ENCODE measurements around the gene TET3. TPM values are rescaled to one million over a fixed set of nuclear protein-coding genes. Genes with fewer than 3 reads are reported as not detected.

The TET3 gene
- total RNA-seq, 4 donors from 2014 or later: 1.3 to 12.0 (median 7.8) TPM

- Histone ChIP-seq H3K4me3 (no peak overlapping the region), H3K27ac (no peak overlapping the region), H3K9me3 (no peaks in the 10 kb centered on the region), H3K27me3 (no peaks in the 10 kb centered on the region), H3K4me1 (peaks cover 0 to under 1% of the 10 kb centered on the region in 2 donors), H3K36me3 (no peaks in the 10 kb centered on the region)
- no peak for DNase-seq
- intact Hi-C loops (cut with DNase I; ENCODE audit: low total_unique reads): no loop called here
- TF ChIP-seq, protein P1, sequence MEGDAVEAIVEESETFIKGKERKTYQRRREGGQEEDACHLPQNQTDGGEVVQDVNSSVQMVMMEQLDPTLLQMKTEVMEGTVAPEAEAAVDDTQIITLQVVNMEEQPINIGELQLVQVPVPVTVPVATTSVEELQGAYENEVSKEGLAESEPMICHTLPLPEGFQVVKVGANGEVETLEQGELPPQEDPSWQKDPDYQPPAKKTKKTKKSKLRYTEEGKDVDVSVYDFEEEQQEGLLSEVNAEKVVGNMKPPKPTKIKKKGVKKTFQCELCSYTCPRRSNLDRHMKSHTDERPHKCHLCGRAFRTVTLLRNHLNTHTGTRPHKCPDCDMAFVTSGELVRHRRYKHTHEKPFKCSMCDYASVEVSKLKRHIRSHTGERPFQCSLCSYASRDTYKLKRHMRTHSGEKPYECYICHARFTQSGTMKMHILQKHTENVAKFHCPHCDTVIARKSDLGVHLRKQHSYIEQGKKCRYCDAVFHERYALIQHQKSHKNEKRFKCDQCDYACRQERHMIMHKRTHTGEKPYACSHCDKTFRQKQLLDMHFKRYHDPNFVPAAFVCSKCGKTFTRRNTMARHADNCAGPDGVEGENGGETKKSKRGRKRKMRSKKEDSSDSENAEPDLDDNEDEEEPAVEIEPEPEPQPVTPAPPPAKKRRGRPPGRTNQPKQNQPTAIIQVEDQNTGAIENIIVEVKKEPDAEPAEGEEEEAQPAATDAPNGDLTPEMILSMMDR (IDR thresholded peaks at IDR 0.05): no peak
- no peak for TF ChIP-seq POLR2A (IDR thresholded peaks at IDR 0.05)
Observed at GRCh38 chr2:73979021-73979420, 5.7 kb upstream of the TET3 start.

GRCh38 chr2:73979686-73980085 is 5.0 kb upstream of the TET3 start:
- Histone ChIP-seq H3K27me3 (no peaks in the 10 kb centered on the region), H3K4me1 (peaks cover 0 to 7% of the 10 kb centered on the region in 2 donors), H3K4me3 (no peak overlapping the region), H3K36me3 (no peaks in the 10 kb centered on the region), H3K9me3 (no peaks in the 10 kb centered on the region), H3K27ac (no peak overlapping the region)
- TF ChIP-seq POLR2A (IDR thresholded peaks at IDR 0.05): no peak
- TF ChIP-seq, protein P1 (IDR thresholded peaks at IDR 0.05): no peak
- DNase-seq: peak in 1 of 2 donors; percentile 22
- intact Hi-C loops (cut with DNase I; ENCODE audit: low total_unique reads): no loop called here

DNA sequence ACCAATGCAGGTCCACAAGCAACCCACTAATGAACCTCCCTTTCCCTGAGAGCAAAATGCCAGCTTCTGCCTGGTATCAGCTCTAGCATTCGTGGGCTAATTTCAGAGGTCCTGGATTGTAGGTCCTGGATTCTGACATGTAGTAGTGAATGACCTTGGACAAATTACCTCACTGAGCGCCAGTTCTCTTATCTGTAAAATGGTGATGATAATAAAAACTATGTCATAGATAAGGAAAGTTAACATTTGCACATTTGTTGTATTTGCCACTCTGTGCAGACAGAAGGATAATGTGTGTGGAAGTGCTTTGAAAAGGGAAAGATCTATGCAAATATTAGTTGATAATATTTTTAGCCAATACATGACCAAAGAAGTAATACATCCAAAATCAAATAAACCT is 4.1 kb upstream of the TET3 start:
- intact Hi-C loops (cut with DNase I; ENCODE audit: low total_unique reads): no loop called here
- H3K4me1 ChIP-seq: peaks cover 0 to 7% of the 10 kb centered on the region in 2 donors
- H3K27me3 ChIP-seq: no peaks in the 10 kb centered on the region
- H3K27ac ChIP-seq: no peak overlapping the region
- DNase-seq: no peak
- no peaks in the 10 kb centered on the region for H3K9me3 ChIP-seq
- TF ChIP-seq, protein P1 (IDR thresholded peaks at IDR 0.05): no peak
- TF ChIP-seq POLR2A (IDR thresholded peaks at IDR 0.05): no peak
- H3K4me3 ChIP-seq: no peak overlapping the region
- H3K36me3 ChIP-seq: no peaks in the 10 kb centered on the region

DNA sequence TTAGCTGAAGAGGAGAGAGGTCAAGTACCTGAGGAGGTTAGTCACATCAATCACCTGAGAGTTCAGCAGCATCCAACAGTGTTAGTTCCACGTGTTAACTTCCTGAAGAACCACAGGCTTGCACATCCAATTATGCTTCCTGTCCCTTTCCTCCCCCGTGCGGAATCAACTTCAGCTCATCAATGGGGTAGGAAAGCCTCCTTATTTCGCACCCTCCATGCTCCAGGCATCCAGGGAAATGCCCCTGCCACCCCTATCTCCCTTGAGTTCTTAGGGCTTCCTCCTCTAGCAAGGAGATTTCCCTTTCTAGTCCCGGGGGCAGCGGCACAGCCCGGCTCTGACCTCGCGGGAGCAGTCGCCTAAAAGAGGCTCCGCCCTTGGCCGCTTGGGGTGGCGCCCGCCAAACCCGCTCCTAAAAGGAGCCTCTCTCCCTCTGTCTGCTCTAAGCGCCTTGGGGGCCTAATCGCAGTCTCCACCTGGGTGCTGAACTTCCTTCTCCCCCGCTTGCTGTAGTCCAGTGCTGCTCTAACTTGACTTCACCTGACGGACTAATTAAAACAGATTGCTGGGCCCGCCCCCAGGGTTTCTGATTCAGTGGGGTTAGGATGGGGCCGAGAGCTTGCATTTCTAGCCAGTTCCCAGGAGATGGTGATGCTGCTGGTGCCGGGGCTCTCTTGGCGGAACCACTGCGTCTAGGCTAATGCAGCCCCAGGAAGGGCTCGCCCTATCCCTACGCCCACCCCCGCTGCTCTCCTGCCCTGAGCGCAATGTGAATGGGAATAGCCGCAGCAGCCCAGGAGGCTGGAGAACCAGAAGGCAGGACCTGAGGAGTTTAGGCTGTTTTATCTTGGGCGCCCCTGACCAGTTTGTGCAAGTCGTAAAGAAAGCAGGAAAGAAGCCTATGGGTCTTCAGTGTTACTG is 3.4 kb upstream of the TET3 start:
- intact Hi-C loops (cut with DNase I; ENCODE audit: low total_unique reads): no loop called here
- no peaks in the 10 kb centered on the region for H3K36me3 ChIP-seq
- no peaks in the 10 kb centered on the region for H3K9me3 ChIP-seq
- TF ChIP-seq, protein P1 (IDR thresholded peaks at IDR 0.05): no peak
- no peak for TF ChIP-seq POLR2A (IDR thresholded peaks at IDR 0.05)
- DNase-seq: no peak
- peak overlapping the region in 1 of 2 donors; percentile 9 for H3K4me3 ChIP-seq
- H3K4me1 ChIP-seq: peaks cover 0 to 7% of the 10 kb centered on the region in 2 donors
- H3K27ac ChIP-seq: no peak overlapping the region
- H3K27me3 ChIP-seq: no peaks in the 10 kb centered on the region

GRCh38 chr2:73982140-73982617 is 2.5 kb upstream of the TET3 start:
- H3K27ac ChIP-seq: no peak overlapping the region
- H3K27me3 ChIP-seq: no peaks in the 10 kb centered on the region
- intact Hi-C loops (cut with DNase I; ENCODE audit: low total_unique reads): no loop called here
- no peaks in the 10 kb centered on the region for H3K36me3 ChIP-seq
- peaks cover 0 to 7% of the 10 kb centered on the region in 2 donors for H3K4me1 ChIP-seq
- TF ChIP-seq, protein P1 (IDR thresholded peaks at IDR 0.05): no peak
- TF ChIP-seq POLR2A (IDR thresholded peaks at IDR 0.05): no peak
- H3K4me3 ChIP-seq: no peak overlapping the region
- no peak for DNase-seq
- no peaks in the 10 kb centered on the region for H3K9me3 ChIP-seq

Data from uterus (tissue), 4 donors.